ENCODE results near the gene CDC42. TPM values are rescaled to one million over a fixed set of nuclear protein-coding genes. Genes with fewer than 3 reads are reported as not detected.

The CDC42 gene
- total RNA-seq, 1 experiment from 2014 or later, result 133 TPM

- ChIA-PET POLR2A (interaction anchor here (1.1 kb wide), 1 partner anchor 12 kb away, joined by 4 read pairs; no protein-coding TSS in a partner anchor), CTCF (interaction anchor here (1.1 to 1.6 kb wide), 2 partner anchors 10 to 308 kb away, joined by 3 to 4 read pairs; no protein-coding TSS in a partner anchor)
- no TSS peak for BruUV-seq (replicated peaks)
- no peak overlapping the region for H3K4me3 Mint-ChIP-seq (ENCODE audit: unreplicated experiment)
- H3K36me3 Mint-ChIP-seq (ENCODE audit: insufficient read depth, unreplicated experiment), result peaks cover 44% of the 10 kb centered on the region
- H3K9me3 Mint-ChIP-seq (ENCODE audit: unreplicated experiment), result no peaks in the 10 kb centered on the region
- H3K4me1 Mint-ChIP-seq (ENCODE audit: insufficient read depth, unreplicated experiment), result no peaks in the 10 kb centered on the region
- intact Hi-C loops (cut with micrococcal nuclease), result no loop called here
- H3K27me3 Mint-ChIP-seq (ENCODE audit: insufficient read depth, unreplicated experiment), result no peaks in the 10 kb centered on the region
- TF ChIP-seq CTCF (IDR thresholded peaks at IDR 0.05; ENCODE audit: unreplicated experiment), result no peak
- no peak for DNase-seq (ENCODE audit: unreplicated experiment)
- peak overlapping the region; percentile 61 for H3K27ac Mint-ChIP-seq (ENCODE audit: low read depth, unreplicated experiment)
These were observed 56.0 kb downstream of the CDC42 start for GRCh38 chr1:22108339-22109105.

GRCh38 chr1:22110016-22110415, 57.5 kb downstream of the CDC42 start:
- TF ChIP-seq CTCF (IDR thresholded peaks at IDR 0.05; ENCODE audit: unreplicated experiment), result no peak
- BruUV-seq (replicated peaks), result no TSS peak
- Mint-ChIP-seq H3K36me3 (ENCODE audit: insufficient read depth, unreplicated experiment) (peaks cover 43% of the 10 kb centered on the region), H3K27me3 (ENCODE audit: insufficient read depth, unreplicated experiment) (no peaks in the 10 kb centered on the region), H3K4me3 (ENCODE audit: unreplicated experiment) (no peak overlapping the region), H3K9me3 (ENCODE audit: unreplicated experiment) (no peaks in the 10 kb centered on the region), H3K4me1 (ENCODE audit: insufficient read depth, unreplicated experiment) (peaks cover 3% of the 10 kb centered on the region), H3K27ac (ENCODE audit: low read depth, unreplicated experiment) (no peak overlapping the region)
- DNase-seq (ENCODE audit: unreplicated experiment), result no peak
- intact Hi-C loops (cut with micrococcal nuclease), result no loop called here
- POLR2A ChIA-PET, result interaction anchor here (0.7 to 1.1 kb wide), 2 partner anchors 21 to 56 kb away, joined by 3 read pairs; no protein-coding TSS in a partner anchor
- CTCF ChIA-PET, result interaction anchor here (0.7 to 1.1 kb wide), 3 partner anchors 14 to 165 kb away, joined by 3 to 4 read pairs (median 4); no protein-coding TSS in a partner anchor

GRCh38 chr1:22111115-22111514, 58.6 kb downstream of the CDC42 start:
- DNase-seq (ENCODE audit: unreplicated experiment), result no peak
- BruUV-seq (replicated peaks), result no TSS peak
- intact Hi-C loops (cut with micrococcal nuclease), result no loop called here
- ChIA-PET POLR2A (interaction anchor here (0.6 to 0.8 kb wide), 2 partner anchors 13 to 85 kb away, joined by 3 read pairs; no protein-coding TSS in a partner anchor), CTCF (interaction anchor here (0.7 kb wide), 1 partner anchor 894 kb away, joined by 3 read pairs; no protein-coding TSS in a partner anchor)
- Mint-ChIP-seq H3K4me1 (ENCODE audit: insufficient read depth, unreplicated experiment) (peaks cover 5% of the 10 kb centered on the region), H3K36me3 (ENCODE audit: insufficient read depth, unreplicated experiment) (peaks cover 43% of the 10 kb centered on the region), H3K27me3 (ENCODE audit: insufficient read depth, unreplicated experiment) (no peaks in the 10 kb centered on the region), H3K27ac (ENCODE audit: low read depth, unreplicated experiment) (peak overlapping the region; percentile 23), H3K4me3 (ENCODE audit: unreplicated experiment) (no peak overlapping the region), H3K9me3 (ENCODE audit: unreplicated experiment) (no peaks in the 10 kb centered on the region)
- TF ChIP-seq CTCF (IDR thresholded peaks at IDR 0.05; ENCODE audit: unreplicated experiment), result no peak

GRCh38 chr1:22111620-22112019, 59.1 kb downstream of the CDC42 start:
- Mint-ChIP-seq H3K4me1 (ENCODE audit: insufficient read depth, unreplicated experiment) (peaks cover 5% of the 10 kb centered on the region), H3K4me3 (ENCODE audit: unreplicated experiment) (no peak overlapping the region), H3K9me3 (ENCODE audit: unreplicated experiment) (no peaks in the 10 kb centered on the region), H3K27me3 (ENCODE audit: insufficient read depth, unreplicated experiment) (no peaks in the 10 kb centered on the region), H3K27ac (ENCODE audit: low read depth, unreplicated experiment) (no peak overlapping the region), H3K36me3 (ENCODE audit: insufficient read depth, unreplicated experiment) (peaks cover 43% of the 10 kb centered on the region)
- BruUV-seq (replicated peaks), result no TSS peak
- ChIA-PET CTCF (interaction anchor here (1.0 kb wide), 1 partner anchor 305 kb away, joined by 7 read pairs; no protein-coding TSS in a partner anchor), POLR2A (interaction anchor here (0.6 to 0.8 kb wide), 2 partner anchors 13 to 86 kb away, joined by 3 read pairs; no protein-coding TSS in a partner anchor)
- TF ChIP-seq CTCF (IDR thresholded peaks at IDR 0.05; ENCODE audit: unreplicated experiment), result no peak
- DNase-seq (ENCODE audit: unreplicated experiment), result no peak
- intact Hi-C loops (cut with micrococcal nuclease), result no loop called here
